WTC11 (cell line): ENCODE data around the gene KLF2. TPM values are rescaled to one million over a fixed set of nuclear protein-coding genes. Genes with fewer than 3 reads are reported as not detected.

ENCODE experiments used
- ATAC-seq: fragments of 200-7000 bp; cut with Tn5 transposase; 2 replicates; pipeline ENCODE4 v1.10.0; 2021; ENCODE audit warnings: mild to moderate bottlenecking, moderate library complexity
- CTCF ChIA-PET: fragments of 300-600 bp; sonication (Branson Sonifier 250); formaldehyde crosslinking; loops from one replicate; lab custom pipeline; 2021; ENCODE audit warnings: antibody characterized with exemption; lab: Charles Lee
- POLR2A ChIA-PET: fragments of 350-600 bp; sonication (Branson Sonifier 250); formaldehyde crosslinking; loops from one replicate; lab custom pipeline; 2021; ENCODE audit warnings: antibody characterized with exemption; lab: Charles Lee
- DNase-seq: peaks from one replicate; pipeline ENCODE4 v3.0.0; 2021; ENCODE audit warnings: low spot score
- H3K27ac Mint-ChIP-seq: 2 replicates; pipeline ENCODE4 v1.8.0; 2021; ENCODE audit warnings: mixed read lengths
- H3K27me3 Mint-ChIP-seq: 2 replicates; pipeline ENCODE4 v1.8.0; 2021; ENCODE audit warnings: low read depth, mild to moderate bottlenecking, moderate library complexity, mixed read lengths
- H3K36me3 Mint-ChIP-seq: 2 replicates; pipeline ENCODE4 v1.8.0; 2021; ENCODE audit warnings: mixed read lengths
- H3K4me1 Mint-ChIP-seq: 2 replicates; pipeline ENCODE4 v1.8.0; 2022; ENCODE audit warnings: mixed read lengths
- H3K4me3 Mint-ChIP-seq: 2 replicates; pipeline ENCODE4 v1.8.0; 2021; ENCODE audit warnings: mild to moderate bottlenecking, moderate library complexity, mixed read lengths
- H3K9me3 Mint-ChIP-seq: 2 replicates; pipeline ENCODE4 v1.8.0; 2021; ENCODE audit warnings: mixed read lengths
- ELF4 ChIP-seq: sonication (generic); formaldehyde crosslinking; IDR thresholded peaks from 2 replicates; pipeline ENCODE4 v1.8.1; 2022; ENCODE audit warnings: low read depth, mild to moderate bottlenecking, moderate library complexity, missing genetic modification reagents
- GRHL2 ChIP-seq: fragments of 250-450 bp; sonication (Bioruptor Pico); IDR thresholded peaks from 2 replicates; pipeline ENCODE4 v1.8.0; 2022; ENCODE audit warnings: mild to moderate bottlenecking, moderate library complexity; ENCODE audit not compliant: insufficient replicate concordance, severe bottlenecking
- GTF2I ChIP-seq: fragments of 250-450 bp; sonication (Bioruptor Pico); conservative IDR thresholded peaks from 2 replicates; pipeline ENCODE4 v1.4.0; 2021; ENCODE audit warnings: mild to moderate bottlenecking
- JAZF1 ChIP-seq: fragments of 250-450 bp; sonication (Bioruptor Pico); IDR thresholded peaks from 2 replicates; pipeline ENCODE4 v1.9.0; 2021; ENCODE audit warnings: moderate library complexity, mild to moderate bottlenecking, inconsistent platforms
- SMAD3 ChIP-seq: sonication (generic); formaldehyde crosslinking; IDR thresholded peaks from 2 replicates; pipeline ENCODE4 v1.8.0; 2022; ENCODE audit warnings: missing genetic modification reagents, mild to moderate bottlenecking, borderline replicate concordance
- SOX15 ChIP-seq: fragments of 250-450 bp; sonication (Bioruptor Pico); IDR thresholded peaks from 2 replicates; pipeline ENCODE4 v1.9.0; 2021; ENCODE audit warnings: mild to moderate bottlenecking
- SP1 ChIP-seq: sonication (generic); formaldehyde crosslinking; conservative IDR thresholded peaks from 2 replicates; pipeline ENCODE4 v1.8.1; 2022; ENCODE audit warnings: missing genetic modification reagents
- TP53 ChIP-seq: sonication (generic); formaldehyde crosslinking; IDR thresholded peaks from 2 replicates; pipeline ENCODE4 v1.8.1; 2023; ENCODE audit warnings: mild to moderate bottlenecking, missing genetic modification reagents
- ZNF121 ChIP-seq: sonication (generic); formaldehyde crosslinking; IDR thresholded peaks from 2 replicates; pipeline ENCODE4 v1.8.0; 2023; ENCODE audit warnings: missing genetic modification reagents
- ZNF232 ChIP-seq: sonication (generic); formaldehyde crosslinking; IDR thresholded peaks from 2 replicates; pipeline ENCODE4 v1.8.0; 2022; ENCODE audit warnings: mild to moderate bottlenecking, missing genetic modification reagents
- ZNF317 ChIP-seq: sonication (generic); formaldehyde crosslinking; IDR thresholded peaks from 2 replicates; pipeline ENCODE4 v1.8.1; 2023; ENCODE audit warnings: low read depth, mild to moderate bottlenecking, moderate library complexity, missing genetic modification reagents, borderline replicate concordance
- ZNF423 ChIP-seq: fragments of 250-450 bp; sonication (Bioruptor Pico); IDR thresholded peaks from 2 replicates; pipeline ENCODE4 v2.1.2; 2022; ENCODE audit warnings: mild to moderate bottlenecking, moderate library complexity
- total RNA-seq: library from RNA; stranded (reverse); gene quantifications from 3 replicates; pipeline ENCODE4 v1.2.3, GENCODE V29; 2021
- TF ChIP-seq, protein P1 (sequence below): sonication (generic); formaldehyde crosslinking; IDR thresholded peaks from 2 replicates; pipeline ENCODE4 v1.8.1; 2022; ENCODE audit warnings: low read depth, mild to moderate bottlenecking, moderate library complexity, missing genetic modification reagents, borderline replicate concordance
- TF ChIP-seq, protein P2 (sequence below): sonication (generic); formaldehyde crosslinking; IDR thresholded peaks from 2 replicates; pipeline ENCODE4 v1.8.0; 2022; ENCODE audit warnings: mild to moderate bottlenecking, missing genetic modification reagents
- TF ChIP-seq, protein P3 (sequence below): fragments of 250-450 bp; sonication (Bioruptor Pico); IDR thresholded peaks from 2 replicates; pipeline ENCODE4 v1.9.0; 2021; ENCODE audit warnings: mild to moderate bottlenecking, borderline replicate concordance
- TF ChIP-seq, protein P4 (sequence below): sonication (generic); formaldehyde crosslinking; IDR thresholded peaks from 2 replicates; pipeline ENCODE4 v1.8.1; 2023; ENCODE audit warnings: mild to moderate bottlenecking, moderate library complexity, missing genetic modification reagents
- TF ChIP-seq, protein P5 (sequence below): sonication (generic); formaldehyde crosslinking; IDR thresholded peaks from 2 replicates; pipeline ENCODE4 v1.8.1; 2022; ENCODE audit warnings: mild to moderate bottlenecking, moderate library complexity, missing genetic modification reagents
- TF ChIP-seq, protein P6 (sequence below): sonication (generic); formaldehyde crosslinking; IDR thresholded peaks from 2 replicates; pipeline ENCODE4 v1.8.1; 2022; ENCODE audit warnings: low read depth, missing genetic modification reagents, borderline replicate concordance
- TF ChIP-seq, protein P7 (sequence below): sonication (generic); formaldehyde crosslinking; IDR thresholded peaks from 2 replicates; pipeline ENCODE4 v1.8.0; 2022; ENCODE audit warnings: mild to moderate bottlenecking, missing genetic modification reagents
- TF ChIP-seq, protein P8 (sequence below): sonication (generic); formaldehyde crosslinking; IDR thresholded peaks from 2 replicates; pipeline ENCODE4 v1.8.1; 2023; ENCODE audit warnings: mild to moderate bottlenecking, missing genetic modification reagents, moderate library complexity

The KLF2 gene
- total RNA-seq, 1 experiment from 2014 or later, result 1.1 TPM

DNA sequence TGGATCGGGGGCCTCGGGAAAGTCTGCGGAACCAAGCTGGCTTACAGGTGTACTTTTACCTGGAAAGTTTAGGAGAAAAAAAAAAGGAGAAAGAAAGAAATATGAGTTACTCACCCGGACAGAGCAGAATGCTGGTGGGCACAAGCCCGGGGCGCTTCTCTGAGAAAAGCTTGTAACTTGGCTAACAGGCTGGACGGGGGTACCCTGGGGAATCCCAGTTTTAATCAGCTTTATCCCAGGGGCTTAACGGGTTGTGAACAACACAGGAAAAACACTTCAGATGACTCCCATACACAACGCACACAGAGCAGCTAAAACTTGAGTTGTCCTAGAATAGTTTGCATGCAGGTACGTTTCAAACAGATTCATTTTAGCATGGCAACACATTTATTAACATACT, 37.3 kb downstream of the KLF2 start (continued):
- TF ChIP-seq, protein P1, sequence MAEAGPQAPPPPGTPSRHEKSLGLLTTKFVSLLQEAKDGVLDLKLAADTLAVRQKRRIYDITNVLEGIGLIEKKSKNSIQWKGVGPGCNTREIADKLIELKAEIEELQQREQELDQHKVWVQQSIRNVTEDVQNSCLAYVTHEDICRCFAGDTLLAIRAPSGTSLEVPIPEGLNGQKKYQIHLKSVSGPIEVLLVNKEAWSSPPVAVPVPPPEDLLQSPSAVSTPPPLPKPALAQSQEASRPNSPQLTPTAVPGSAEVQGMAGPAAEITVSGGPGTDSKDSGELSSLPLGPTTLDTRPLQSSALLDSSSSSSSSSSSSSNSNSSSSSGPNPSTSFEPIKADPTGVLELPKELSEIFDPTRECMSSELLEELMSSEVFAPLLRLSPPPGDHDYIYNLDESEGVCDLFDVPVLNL (CRISPR knock-in tag), result no peak
- TF ChIP-seq TP53 (CRISPR knock-in tag) (no peak), ZNF317 (CRISPR knock-in tag) (no peak), SP1 (no peak)
- TF ChIP-seq, protein P2, sequence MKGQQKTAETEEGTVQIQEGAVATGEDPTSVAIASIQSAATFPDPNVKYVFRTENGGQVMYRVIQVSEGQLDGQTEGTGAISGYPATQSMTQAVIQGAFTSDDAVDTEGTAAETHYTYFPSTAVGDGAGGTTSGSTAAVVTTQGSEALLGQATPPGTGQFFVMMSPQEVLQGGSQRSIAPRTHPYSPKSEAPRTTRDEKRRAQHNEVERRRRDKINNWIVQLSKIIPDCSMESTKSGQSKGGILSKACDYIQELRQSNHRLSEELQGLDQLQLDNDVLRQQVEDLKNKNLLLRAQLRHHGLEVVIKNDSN (CRISPR knock-in tag), result no peak
- TF ChIP-seq, protein P3, sequence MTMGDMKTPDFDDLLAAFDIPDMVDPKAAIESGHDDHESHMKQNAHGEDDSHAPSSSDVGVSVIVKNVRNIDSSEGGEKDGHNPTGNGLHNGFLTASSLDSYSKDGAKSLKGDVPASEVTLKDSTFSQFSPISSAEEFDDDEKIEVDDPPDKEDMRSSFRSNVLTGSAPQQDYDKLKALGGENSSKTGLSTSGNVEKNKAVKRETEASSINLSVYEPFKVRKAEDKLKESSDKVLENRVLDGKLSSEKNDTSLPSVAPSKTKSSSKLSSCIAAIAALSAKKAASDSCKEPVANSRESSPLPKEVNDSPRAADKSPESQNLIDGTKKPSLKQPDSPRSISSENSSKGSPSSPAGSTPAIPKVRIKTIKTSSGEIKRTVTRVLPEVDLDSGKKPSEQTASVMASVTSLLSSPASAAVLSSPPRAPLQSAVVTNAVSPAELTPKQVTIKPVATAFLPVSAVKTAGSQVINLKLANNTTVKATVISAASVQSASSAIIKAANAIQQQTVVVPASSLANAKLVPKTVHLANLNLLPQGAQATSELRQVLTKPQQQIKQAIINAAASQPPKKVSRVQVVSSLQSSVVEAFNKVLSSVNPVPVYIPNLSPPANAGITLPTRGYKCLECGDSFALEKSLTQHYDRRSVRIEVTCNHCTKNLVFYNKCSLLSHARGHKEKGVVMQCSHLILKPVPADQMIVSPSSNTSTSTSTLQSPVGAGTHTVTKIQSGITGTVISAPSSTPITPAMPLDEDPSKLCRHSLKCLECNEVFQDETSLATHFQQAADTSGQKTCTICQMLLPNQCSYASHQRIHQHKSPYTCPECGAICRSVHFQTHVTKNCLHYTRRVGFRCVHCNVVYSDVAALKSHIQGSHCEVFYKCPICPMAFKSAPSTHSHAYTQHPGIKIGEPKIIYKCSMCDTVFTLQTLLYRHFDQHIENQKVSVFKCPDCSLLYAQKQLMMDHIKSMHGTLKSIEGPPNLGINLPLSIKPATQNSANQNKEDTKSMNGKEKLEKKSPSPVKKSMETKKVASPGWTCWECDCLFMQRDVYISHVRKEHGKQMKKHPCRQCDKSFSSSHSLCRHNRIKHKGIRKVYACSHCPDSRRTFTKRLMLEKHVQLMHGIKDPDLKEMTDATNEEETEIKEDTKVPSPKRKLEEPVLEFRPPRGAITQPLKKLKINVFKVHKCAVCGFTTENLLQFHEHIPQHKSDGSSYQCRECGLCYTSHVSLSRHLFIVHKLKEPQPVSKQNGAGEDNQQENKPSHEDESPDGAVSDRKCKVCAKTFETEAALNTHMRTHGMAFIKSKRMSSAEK (CRISPR knock-in tag), result no peak
- TF ChIP-seq, protein P4, sequence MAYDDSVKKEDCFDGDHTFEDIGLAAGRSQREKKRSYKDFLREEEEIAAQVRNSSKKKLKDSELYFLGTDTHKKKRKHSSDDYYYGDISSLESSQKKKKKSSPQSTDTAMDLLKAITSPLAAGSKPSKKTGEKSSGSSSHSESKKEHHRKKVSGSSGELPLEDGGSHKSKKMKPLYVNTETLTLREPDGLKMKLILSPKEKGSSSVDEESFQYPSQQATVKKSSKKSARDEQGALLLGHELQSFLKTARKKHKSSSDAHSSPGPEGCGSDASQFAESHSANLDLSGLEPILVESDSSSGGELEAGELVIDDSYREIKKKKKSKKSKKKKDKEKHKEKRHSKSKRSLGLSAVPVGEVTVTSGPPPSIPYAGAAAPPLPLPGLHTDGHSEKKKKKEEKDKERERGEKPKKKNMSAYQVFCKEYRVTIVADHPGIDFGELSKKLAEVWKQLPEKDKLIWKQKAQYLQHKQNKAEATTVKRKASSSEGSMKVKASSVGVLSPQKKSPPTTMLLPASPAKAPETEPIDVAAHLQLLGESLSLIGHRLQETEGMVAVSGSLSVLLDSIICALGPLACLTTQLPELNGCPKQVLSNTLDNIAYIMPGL (CRISPR knock-in tag), result no peak
- TF ChIP-seq, protein P5, sequence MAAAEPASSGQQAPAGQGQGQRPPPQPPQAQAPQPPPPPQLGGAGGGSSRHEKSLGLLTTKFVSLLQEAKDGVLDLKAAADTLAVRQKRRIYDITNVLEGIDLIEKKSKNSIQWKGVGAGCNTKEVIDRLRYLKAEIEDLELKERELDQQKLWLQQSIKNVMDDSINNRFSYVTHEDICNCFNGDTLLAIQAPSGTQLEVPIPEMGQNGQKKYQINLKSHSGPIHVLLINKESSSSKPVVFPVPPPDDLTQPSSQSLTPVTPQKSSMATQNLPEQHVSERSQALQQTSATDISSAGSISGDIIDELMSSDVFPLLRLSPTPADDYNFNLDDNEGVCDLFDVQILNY (CRISPR knock-in tag), result no peak

DNA sequence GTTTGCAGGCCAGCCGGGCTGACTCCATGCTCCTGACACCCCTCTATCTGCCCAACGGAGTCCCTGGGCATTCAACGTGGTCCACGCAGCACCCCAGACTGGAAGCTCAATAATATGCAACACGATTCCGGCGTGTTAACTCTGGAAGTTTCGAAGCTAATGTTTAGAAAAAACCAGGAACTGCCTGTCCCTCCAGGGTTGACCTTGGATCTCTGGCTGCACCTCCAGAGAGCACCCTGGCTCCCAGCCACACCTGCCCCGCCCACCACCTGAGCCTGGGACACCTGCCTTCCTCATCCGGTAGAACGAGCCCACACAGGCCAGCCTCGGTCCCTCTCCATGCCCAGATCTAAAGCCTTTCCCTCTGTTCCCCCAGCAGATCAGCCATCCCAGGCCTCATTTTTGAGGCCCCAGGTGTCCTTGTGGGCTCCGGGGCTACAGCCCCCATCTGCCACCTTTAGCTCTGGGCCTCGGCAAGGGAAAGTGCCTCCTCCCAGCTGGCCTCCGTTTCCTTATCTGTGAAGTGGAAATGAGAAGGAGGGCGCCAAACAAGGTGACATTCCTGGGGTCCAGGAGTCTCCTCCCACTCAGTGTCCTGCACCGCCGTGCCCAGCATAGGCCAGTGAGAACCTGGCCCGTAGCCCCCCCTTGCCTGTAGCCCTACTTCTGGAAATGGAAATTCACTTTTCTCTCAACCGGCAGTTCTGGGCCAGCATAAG, 38.7 kb downstream of the KLF2 start:
- Mint-ChIP-seq H3K27ac (no peak overlapping the region; the same call in 1 of the 2 replicates), H3K27me3 (no peaks in the 10 kb centered on the region), H3K36me3 (peaks cover 3% of the 10 kb centered on the region; the same call in 1 of the 2 replicates), H3K9me3 (no peaks in the 10 kb centered on the region), H3K4me1 (peaks cover 20% of the 10 kb centered on the region), H3K4me3 (no peak overlapping the region)
- no peak for ATAC-seq
- ChIA-PET POLR2A (no interaction called here), CTCF (interaction anchor here (0.6 to 3.7 kb wide), 3 partner anchors 13 to 23 kb away, joined by 4 to 15 read pairs (median 5); no protein-coding TSS in a partner anchor)
- TF ChIP-seq, protein P6, sequence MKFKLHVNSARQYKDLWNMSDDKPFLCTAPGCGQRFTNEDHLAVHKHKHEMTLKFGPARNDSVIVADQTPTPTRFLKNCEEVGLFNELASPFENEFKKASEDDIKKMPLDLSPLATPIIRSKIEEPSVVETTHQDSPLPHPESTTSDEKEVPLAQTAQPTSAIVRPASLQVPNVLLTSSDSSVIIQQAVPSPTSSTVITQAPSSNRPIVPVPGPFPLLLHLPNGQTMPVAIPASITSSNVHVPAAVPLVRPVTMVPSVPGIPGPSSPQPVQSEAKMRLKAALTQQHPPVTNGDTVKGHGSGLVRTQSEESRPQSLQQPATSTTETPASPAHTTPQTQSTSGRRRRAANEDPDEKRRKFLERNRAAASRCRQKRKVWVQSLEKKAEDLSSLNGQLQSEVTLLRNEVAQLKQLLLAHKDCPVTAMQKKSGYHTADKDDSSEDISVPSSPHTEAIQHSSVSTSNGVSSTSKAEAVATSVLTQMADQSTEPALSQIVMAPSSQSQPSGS (CRISPR knock-in tag), result no peak
- no peak for TF ChIP-seq GTF2I (CRISPR knock-in tag)
- no peak for TF ChIP-seq ELF4 (CRISPR knock-in tag)
- TF ChIP-seq, protein P7, sequence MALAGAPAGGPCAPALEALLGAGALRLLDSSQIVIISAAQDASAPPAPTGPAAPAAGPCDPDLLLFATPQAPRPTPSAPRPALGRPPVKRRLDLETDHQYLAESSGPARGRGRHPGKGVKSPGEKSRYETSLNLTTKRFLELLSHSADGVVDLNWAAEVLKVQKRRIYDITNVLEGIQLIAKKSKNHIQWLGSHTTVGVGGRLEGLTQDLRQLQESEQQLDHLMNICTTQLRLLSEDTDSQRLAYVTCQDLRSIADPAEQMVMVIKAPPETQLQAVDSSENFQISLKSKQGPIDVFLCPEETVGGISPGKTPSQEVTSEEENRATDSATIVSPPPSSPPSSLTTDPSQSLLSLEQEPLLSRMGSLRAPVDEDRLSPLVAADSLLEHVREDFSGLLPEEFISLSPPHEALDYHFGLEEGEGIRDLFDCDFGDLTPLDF (CRISPR knock-in tag), result no peak
- TF ChIP-seq ZNF423 (CRISPR knock-in tag), result no peak
- TF ChIP-seq JAZF1 (CRISPR knock-in tag), result no peak
- TF ChIP-seq, protein P8, sequence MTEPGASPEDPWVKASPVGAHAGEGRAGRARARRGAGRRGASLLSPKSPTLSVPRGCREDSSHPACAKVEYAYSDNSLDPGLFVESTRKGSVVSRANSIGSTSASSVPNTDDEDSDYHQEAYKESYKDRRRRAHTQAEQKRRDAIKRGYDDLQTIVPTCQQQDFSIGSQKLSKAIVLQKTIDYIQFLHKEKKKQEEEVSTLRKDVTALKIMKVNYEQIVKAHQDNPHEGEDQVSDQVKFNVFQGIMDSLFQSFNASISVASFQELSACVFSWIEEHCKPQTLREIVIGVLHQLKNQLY (CRISPR knock-in tag), result no peak
- no peak for TF ChIP-seq GRHL2
- no peak for TF ChIP-seq ZNF232 (CRISPR knock-in tag)
- TF ChIP-seq SOX15 (CRISPR knock-in tag), result no peak
- no peak for TF ChIP-seq ZNF317 (CRISPR knock-in tag)
- no peak for TF ChIP-seq ZNF121 (CRISPR knock-in tag)
- TF ChIP-seq SMAD3, result no peak
- DNase-seq, result no peak
